Left ventricle myocardium inferior (tissue), 1 donor: ENCODE measurements around the gene SEMA4C. TPM values are rescaled to one million over a fixed set of nuclear protein-coding genes. Genes with fewer than 3 reads are reported as not detected.
A peak's percentile ranks its signal among the peaks of the same experiment; 100 is the strongest.

Source experiments
- DNase-seq: peaks from one replicate; pipeline ENCODE4 v3.0.0-alpha.2; 2020
- H3K27ac ChIP-seq: fragments of 200-600 bp; replicated peaks from 2 replicates; pipeline ENCODE4 v1.8.0; 2021
- H3K27me3 ChIP-seq: fragments of 200-600 bp; 2 replicates; pipeline ENCODE4 v1.8.0; 2021; ENCODE audit warnings: low read depth
- H3K36me3 ChIP-seq: fragments of 200-600 bp; 2 replicates; pipeline ENCODE4 v1.8.0; 2021
- H3K4me1 ChIP-seq: fragments of 200-600 bp; 2 replicates; pipeline ENCODE4 v1.8.0; 2021
- H3K4me3 ChIP-seq: fragments of 200-600 bp; 2 replicates; pipeline ENCODE4 v1.8.0; 2021; ENCODE audit warnings: mild to moderate bottlenecking, moderate library complexity
- H3K9me3 ChIP-seq: fragments of 200-600 bp; replicated peaks from 2 replicates; pipeline ENCODE4 v1.8.0; 2021
- intact Hi-C: fragments of 100-400 bp; cut with micrococcal nuclease; formaldehyde crosslinking; loops from one replicate; pipeline ENCODE4 v1.11.0; 2022
- total RNA-seq: library from RNA; stranded (reverse); fragmentation: NEBNext Ultra II Directional; extraction: Animal tissue kit (Norgen Biotek cat#: 25700); gene quantifications from one replicate; pipeline ENCODE4 v1.2.1, GENCODE V29; 2021
- TF ChIP-seq, protein P1 (sequence below): fragments of 200-600 bp; IDR thresholded peaks from 2 replicates; pipeline ENCODE4 v1.8.0; 2021; ENCODE audit warnings: antibody characterized with exemption, mild to moderate bottlenecking, borderline replicate concordance
- donor health status: DM: no; HTN: yes; CAD: no; lungs with severe emphysema.

SEMA4C gene
- total RNA-seq, 1 donor from 2014 or later: 16.6 TPM

DNA sequence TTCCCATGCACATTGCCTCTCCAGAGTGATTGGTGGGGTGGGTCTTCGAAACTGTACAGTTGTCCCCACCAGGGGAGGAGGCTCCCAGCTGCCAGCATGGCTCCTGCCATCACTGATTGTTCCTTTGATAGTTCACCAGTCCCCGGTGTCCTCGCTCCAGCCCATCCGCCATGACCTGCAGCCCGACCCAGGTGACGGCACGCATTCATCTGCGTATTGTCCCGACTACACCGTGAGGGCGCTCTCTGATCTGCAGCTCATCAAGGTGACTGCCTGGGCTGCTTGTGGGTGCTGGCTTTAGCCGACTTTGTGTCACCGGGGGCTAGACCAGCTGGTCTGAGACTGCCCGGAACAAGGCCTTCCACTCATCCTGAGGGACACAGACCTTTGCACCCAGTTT, 41.4 kb downstream of the SEMA4C start:
- no peaks in the 10 kb centered on the region for H3K9me3 ChIP-seq
- H3K27ac ChIP-seq: no peak overlapping the region
- peaks cover 91% of the 10 kb centered on the region for H3K36me3 ChIP-seq
- TF ChIP-seq, protein P1, sequence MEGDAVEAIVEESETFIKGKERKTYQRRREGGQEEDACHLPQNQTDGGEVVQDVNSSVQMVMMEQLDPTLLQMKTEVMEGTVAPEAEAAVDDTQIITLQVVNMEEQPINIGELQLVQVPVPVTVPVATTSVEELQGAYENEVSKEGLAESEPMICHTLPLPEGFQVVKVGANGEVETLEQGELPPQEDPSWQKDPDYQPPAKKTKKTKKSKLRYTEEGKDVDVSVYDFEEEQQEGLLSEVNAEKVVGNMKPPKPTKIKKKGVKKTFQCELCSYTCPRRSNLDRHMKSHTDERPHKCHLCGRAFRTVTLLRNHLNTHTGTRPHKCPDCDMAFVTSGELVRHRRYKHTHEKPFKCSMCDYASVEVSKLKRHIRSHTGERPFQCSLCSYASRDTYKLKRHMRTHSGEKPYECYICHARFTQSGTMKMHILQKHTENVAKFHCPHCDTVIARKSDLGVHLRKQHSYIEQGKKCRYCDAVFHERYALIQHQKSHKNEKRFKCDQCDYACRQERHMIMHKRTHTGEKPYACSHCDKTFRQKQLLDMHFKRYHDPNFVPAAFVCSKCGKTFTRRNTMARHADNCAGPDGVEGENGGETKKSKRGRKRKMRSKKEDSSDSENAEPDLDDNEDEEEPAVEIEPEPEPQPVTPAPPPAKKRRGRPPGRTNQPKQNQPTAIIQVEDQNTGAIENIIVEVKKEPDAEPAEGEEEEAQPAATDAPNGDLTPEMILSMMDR: no peak
- no peaks in the 10 kb centered on the region for H3K27me3 ChIP-seq
- peaks cover 32% of the 10 kb centered on the region for H3K4me1 ChIP-seq
- H3K4me3 ChIP-seq: no peak overlapping the region
- no peak for DNase-seq
- intact Hi-C loops: no loop called here

DNA sequence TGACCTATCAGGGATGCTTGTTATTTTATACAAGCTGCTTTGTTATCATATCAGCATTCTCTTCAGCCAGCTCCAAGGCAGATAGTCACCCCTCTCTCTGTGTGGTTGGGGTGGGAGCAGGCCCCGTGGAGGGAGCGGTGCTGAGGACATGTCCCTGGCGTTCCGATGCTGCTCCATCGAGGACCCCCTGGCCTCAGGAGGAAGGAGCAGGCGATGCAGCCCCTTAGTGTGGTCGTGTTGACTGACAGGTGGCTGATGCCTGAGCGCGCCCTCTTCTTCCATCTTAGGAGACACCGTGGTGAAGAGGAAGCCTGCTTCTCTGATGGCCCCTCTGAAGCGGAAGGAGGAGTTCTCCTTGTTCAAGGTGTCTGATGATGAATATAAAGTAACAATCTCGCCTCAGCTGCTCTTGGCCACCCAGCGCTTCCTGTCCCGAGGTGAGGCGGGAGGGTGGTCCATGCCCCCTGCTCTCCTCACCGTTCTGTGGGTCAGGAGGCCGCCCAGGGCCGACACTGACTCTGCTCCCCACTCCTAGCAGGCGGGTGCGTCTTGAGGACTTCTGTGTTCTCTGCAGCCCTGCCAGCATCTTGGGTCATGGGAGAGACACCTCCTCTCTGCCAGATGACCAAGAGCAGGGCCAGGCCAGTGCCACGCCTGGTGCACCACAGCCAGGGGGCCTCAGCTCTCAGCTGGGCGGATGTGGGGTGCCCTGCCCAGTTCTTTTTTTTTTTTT, 43.2 kb downstream of the SEMA4C start:
- H3K36me3 ChIP-seq: peaks cover 87% of the 10 kb centered on the region
- H3K27ac ChIP-seq: no peak overlapping the region
- no peaks in the 10 kb centered on the region for H3K9me3 ChIP-seq
- peaks cover 35% of the 10 kb centered on the region for H3K4me1 ChIP-seq
- TF ChIP-seq, protein P1: no peak
- intact Hi-C loops: no loop called here
- no peak for DNase-seq
- H3K4me3 ChIP-seq: no peak overlapping the region
- H3K27me3 ChIP-seq: no peaks in the 10 kb centered on the region

DNA sequence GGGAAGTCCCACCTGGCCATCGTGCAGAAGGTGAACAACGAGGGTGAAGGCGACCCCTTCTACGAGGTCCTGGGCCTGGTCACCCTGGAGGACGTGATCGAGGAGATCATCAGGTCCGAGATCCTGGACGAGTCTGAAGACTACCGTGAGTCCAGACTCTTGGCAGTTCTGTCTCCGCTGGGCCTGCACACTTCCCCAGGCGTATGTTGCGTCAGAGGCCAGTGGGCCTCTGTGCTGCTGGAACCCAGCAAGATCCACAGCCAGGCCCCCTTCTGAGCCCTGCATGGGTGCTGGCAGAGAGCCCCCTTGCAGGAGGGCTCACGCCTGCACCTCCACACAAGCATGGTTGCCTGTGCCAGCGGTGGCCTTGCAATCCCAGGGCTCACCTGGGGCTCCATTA, 44.8 kb downstream of the SEMA4C start:
- intact Hi-C loops: no loop called here
- Histone ChIP-seq H3K9me3 (no peaks in the 10 kb centered on the region), H3K27me3 (no peaks in the 10 kb centered on the region), H3K4me3 (no peak overlapping the region), H3K27ac (no peak overlapping the region), H3K36me3 (peaks cover 74% of the 10 kb centered on the region), H3K4me1 (peaks cover 47% of the 10 kb centered on the region)
- TF ChIP-seq, protein P1: no peak
- DNase-seq: no peak

DNA sequence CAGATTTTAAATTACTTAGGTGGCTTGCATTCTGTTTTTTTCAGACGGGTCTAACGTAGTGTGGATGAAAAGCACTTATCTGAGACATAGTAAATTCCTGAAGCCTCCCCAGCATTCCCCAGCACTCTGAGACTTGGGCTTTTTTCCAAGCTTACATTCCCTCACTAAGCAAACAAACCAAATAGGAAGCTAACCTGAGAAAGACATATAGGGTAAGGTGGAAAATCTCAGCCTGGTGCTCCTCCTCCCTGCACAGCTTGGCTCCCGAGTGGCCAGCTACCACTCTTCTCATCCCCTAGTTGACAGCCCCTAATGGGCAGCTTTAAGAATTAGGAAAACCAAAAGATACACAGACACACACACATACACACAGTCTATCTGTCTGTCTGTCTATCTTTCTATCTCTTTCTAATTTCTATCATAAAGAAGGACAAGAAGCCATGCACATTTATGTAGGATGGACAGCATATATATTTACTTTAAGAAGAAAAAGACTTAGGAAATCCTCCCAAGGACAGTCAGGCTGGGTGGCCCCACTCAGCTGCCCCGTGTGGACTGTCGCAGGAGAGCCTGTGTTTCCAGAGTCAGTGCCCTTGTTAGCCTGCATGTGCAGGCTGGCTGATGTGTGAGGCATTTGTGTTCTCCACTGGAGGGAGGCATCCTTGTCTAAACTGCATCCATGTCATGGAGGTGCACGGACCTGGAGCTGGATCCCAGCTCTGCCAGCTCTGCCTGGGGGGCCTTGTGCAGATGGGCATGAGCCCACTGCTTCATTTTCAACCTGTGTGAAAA, 45.6 kb downstream of the SEMA4C start:
- Histone ChIP-seq H3K27ac (no peak overlapping the region), H3K4me3 (no peak overlapping the region), H3K36me3 (peaks cover 67% of the 10 kb centered on the region), H3K27me3 (no peaks in the 10 kb centered on the region), H3K4me1 (peaks cover 55% of the 10 kb centered on the region), H3K9me3 (no peaks in the 10 kb centered on the region)
- TF ChIP-seq, protein P1: no peak
- intact Hi-C loops: no loop called here
- no peak for DNase-seq

DNA sequence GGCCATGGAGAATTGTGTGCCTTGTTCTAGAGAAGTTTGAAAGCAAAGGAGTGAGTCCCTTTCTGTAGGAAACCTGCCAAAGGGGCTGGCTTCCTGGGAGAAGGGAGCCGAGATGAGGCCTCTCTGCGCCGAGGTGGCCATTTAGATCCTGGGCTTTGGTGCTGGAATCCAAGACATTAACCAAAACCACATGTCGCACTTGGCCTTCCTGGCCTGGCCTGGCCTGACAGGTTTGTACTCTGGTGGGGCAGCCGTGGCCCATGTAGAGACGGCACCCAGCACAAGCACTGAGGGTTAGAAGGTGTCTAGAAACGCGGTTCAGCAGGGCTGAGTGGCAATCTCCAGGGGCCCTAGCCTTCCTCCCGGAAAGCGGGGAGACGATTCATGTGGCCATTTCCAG, 46.7 kb downstream of the SEMA4C start:
- H3K27ac ChIP-seq: peak overlapping the region; percentile 34
- no peaks in the 10 kb centered on the region for H3K9me3 ChIP-seq
- TF ChIP-seq, protein P1: no peak
- no peak for DNase-seq
- intact Hi-C loops: no loop called here
- H3K4me3 ChIP-seq: no peak overlapping the region
- peaks cover 56% of the 10 kb centered on the region for H3K36me3 ChIP-seq
- no peaks in the 10 kb centered on the region for H3K27me3 ChIP-seq
- peaks cover 65% of the 10 kb centered on the region for H3K4me1 ChIP-seq
